K562 (cell line): ENCODE data around the gene MEIS2. TPM values are rescaled to one million over a fixed set of nuclear protein-coding genes. Genes with fewer than 3 reads are reported as not detected.

Experiments used
- ATAC-seq: fragments of 200-7000 bp; cut with Tn5 transposase; 3 replicates; pipeline ENCODE4 v1.9.1; 2020; ENCODE audit warnings: moderate library complexity
- BruUV-seq: library from RNA; stranded (reverse); fragments of 400-500 nt; replicated peaks from 2 replicates; lab custom pipeline; 2021; lab: Mats Ljungman, UMichigan
- CTCF ChIA-PET: fragments of 300-600 bp; formaldehyde crosslinking; extraction: SDS; loops from one replicate; lab custom pipeline; 2021; ENCODE audit warnings: low intra/inter-chr PET ratio; lab: Yijun Ruan, JAX
- POLR2A ChIA-PET: fragments of 300-600, 350-650 bp; sonication (Branson Sonifier 250); formaldehyde crosslinking; extraction: SDS; loops from one replicate; lab custom pipeline; 2021; ENCODE audit warnings: antibody characterized with exemption, inconsistent platforms; lab: Yijun Ruan, JAX
- DNase-seq, 4 experiments: peaks; one replicate each; pipeline versions ENCODE4 v3.0.0 to v3.0.0-alpha.2; 2011 to 2018; ENCODE audit warnings: low spot score in 3 of 4, mixed read lengths in 3 of 4; ENCODE audit errors: extremely low read depth in 1 of 4
- FAIRE-seq: peaks from 2 replicates; lab custom pipeline; 2011; peaks lifted over from hg19 to GRCh38; lab: Jason Lieb, UNC
- H2AFZ ChIP-seq: 2 replicates; pipeline ENCODE4 v1.6.0; 2011; ENCODE audit warnings: low read depth, low read length, control low read depth, inconsistent platforms
- H3K27ac ChIP-seq: fragments of 200-600 bp; 3 replicates; pipeline ENCODE4 v1.8.0; 2011; ENCODE audit warnings: low read depth, mild to moderate bottlenecking, control low read depth, inconsistent platforms, low read length, moderate library complexity, mixed read lengths; ENCODE audit errors: extremely low read depth
- H3K27me3 ChIP-seq, 2 experiments: fragments of 300-600 bp in 1 of 2; 2 replicates in 1 of 2; 3 replicates in 1 of 2; pipeline versions ENCODE4 v1.6.0 to v1.8.0; 2011; ENCODE audit warnings: inconsistent platforms in 2 of 2, low read length in 2 of 2, mild to moderate bottlenecking in 1 of 2, mixed read lengths in 1 of 2, moderate library complexity in 1 of 2; ENCODE audit not compliant: control insufficient read depth in 2 of 2, insufficient read depth in 2 of 2
- H3K36me3 ChIP-seq: fragments of 300-600 bp; 3 replicates; pipeline ENCODE4 v1.8.0; 2011; ENCODE audit warnings: mild to moderate bottlenecking, low read length, inconsistent platforms; ENCODE audit not compliant: control insufficient read depth, insufficient read depth
- H3K4me1 ChIP-seq, 2 experiments: fragments of 200-600 bp in 1 of 2; replicated peaks in 1 of 2; 2 replicates in 1 of 2; 3 replicates in 1 of 2; pipeline versions ENCODE4 v1.5.1 to v1.8.0; 2011; ENCODE audit warnings: inconsistent platforms in 2 of 2, low read length in 2 of 2, mild to moderate bottlenecking in 1 of 2, mixed read lengths in 1 of 2, moderate library complexity in 1 of 2; ENCODE audit not compliant: control insufficient read depth in 2 of 2, insufficient read depth in 2 of 2
- H3K4me2 ChIP-seq: 2 replicates; pipeline ENCODE4 v1.6.1; 2011; ENCODE audit warnings: low read length, control low read depth, inconsistent platforms, mixed read lengths; ENCODE audit not compliant: insufficient read depth
- H3K4me3 ChIP-seq: fragments of 200-600 bp; sonication (generic), shearing (Covaris generic); 2 replicates; pipeline ENCODE4 v1.5.1; 2016; ENCODE audit warnings: control low read depth, inconsistent platforms
- H3K79me2 ChIP-seq: fragments of 200-600 bp; 3 replicates; pipeline ENCODE4 v1.8.0; 2011; ENCODE audit warnings: low read length, inconsistent platforms; ENCODE audit not compliant: control insufficient read depth, insufficient read depth
- H3K9ac ChIP-seq, 2 experiments: 2 replicates each; pipeline versions ENCODE4 v1.6.0 to v1.6.1; 2011; ENCODE audit warnings: low read depth in 2 of 2, low read length in 2 of 2, control low read depth in 1 of 2, inconsistent platforms in 1 of 2, mild to moderate bottlenecking in 1 of 2, mixed read lengths in 1 of 2; ENCODE audit not compliant: insufficient read depth in 1 of 2
- H3K9me1 ChIP-seq: one replicate; pipeline ENCODE4 v1.6.0; 2011; ENCODE audit warnings: inconsistent platforms, mild to moderate bottlenecking, low read length, moderate library complexity; ENCODE audit not compliant: control insufficient read depth, insufficient read depth
- H3K9me3 ChIP-seq: replicated peaks from 2 replicates; pipeline ENCODE4 v1.5.1; 2011; ENCODE audit warnings: low read depth, low read length, inconsistent platforms; ENCODE audit not compliant: control insufficient read depth, insufficient read depth
- H4K20me1 ChIP-seq: replicated peaks from 2 replicates; pipeline ENCODE4 v1.6.1; 2011; ENCODE audit warnings: low read length, inconsistent platforms, mixed read lengths; ENCODE audit not compliant: control insufficient read depth, insufficient read depth
- BRD9 ChIP-seq: fragments of 450-650 bp; IDR thresholded peaks from 2 replicates; pipeline ENCODE4 v1.6.1; 2018; ENCODE audit warnings: low read depth; ENCODE audit not compliant: partially characterized antibody
- CBFB ChIP-seq: sonication (generic); formaldehyde crosslinking; IDR thresholded peaks from 2 replicates; pipeline ENCODE4 v1.4.0; 2020; ENCODE audit warnings: mild to moderate bottlenecking, missing genetic modification reagents
- LEF1 ChIP-seq: fragments of 450-650 bp; IDR thresholded peaks from 2 replicates; pipeline ENCODE4 v1.6.1; 2016; ENCODE audit warnings: mild to moderate bottlenecking
- NFIX ChIP-seq: fragments of 250-450 bp; sonication (Bioruptor Pico); IDR thresholded peaks from 2 replicates; pipeline ENCODE4 v1.4.0; 2020; ENCODE audit warnings: low read depth, mild to moderate bottlenecking, moderate library complexity
- XRCC4 ChIP-seq: IDR thresholded peaks from one replicate; pipeline ENCODE4 v1.6.1; 2011; ENCODE audit not compliant: insufficient read depth, insufficient read length; ENCODE audit errors: extremely low read depth
- ZNF263 ChIP-seq: sonication (generic); formaldehyde crosslinking; IDR thresholded peaks from 2 replicates; pipeline ENCODE4 v1.8.0; 2022; ENCODE audit warnings: mild to moderate bottlenecking, missing genetic modification reagents, borderline replicate concordance
- ZNF695 ChIP-seq: fragments of 450-650 bp; formaldehyde crosslinking; IDR thresholded peaks from 2 replicates; pipeline ENCODE4 v1.4.0; 2020; ENCODE audit warnings: mild to moderate bottlenecking, moderate library complexity
- in situ Hi-C: fragments of 300-500 bp; cut with MboI; formaldehyde crosslinking; loops from 4 replicates; pipeline ENCODE4 v1.15.0; 2018; ENCODE audit warnings: inconsistent platforms, mixed read lengths
- intact Hi-C: fragments of 100-400 bp; cut with micrococcal nuclease; formaldehyde crosslinking; loops from 2 replicates; pipeline ENCODE4 v1.14.2; 2022
- polyA plus RNA-seq, 8 experiments: library from polyadenylated mRNA; depleted of rRNA in 4 of 8; stranded (reverse) in 5 of 8; unstranded in 3 of 8; fragments of >200 nt; fragmentation: Nextera tagmentation in 2 of 8; fragmentation: Illumina TruSeq in 1 of 8; extraction: Ambion mirVana in 2 of 8; extraction: Trizol in 1 of 8; gene quantifications; 2 replicates each; pipeline versions ENCODE4 v1.2.1 to v1.2.3, GENCODE V29; 2011 to 2014; ENCODE audit warnings: inconsistent platforms in 1 of 8, missing spikeins in 1 of 8
- total RNA-seq, 7 experiments: library from RNA; depleted of rRNA in 6 of 7; stranded (reverse); fragments of >200 nt in 6 of 7; fragmentation: Illumina TruSeq in 2 of 7; extraction: Trizol in 2 of 7; gene quantifications; 2 replicates each; pipeline versions ENCODE4 v1.2.1 to v1.2.3, GENCODE V29; 2011 to 2021; ENCODE audit warnings: low replicate concordance in 1 of 7
- TF ChIP-seq, protein P1 (sequence below), 2 experiments: fragments of 450-650 bp in 1 of 2; sonication (generic) in 1 of 2; formaldehyde crosslinking in 1 of 2; IDR thresholded peaks; 2 replicates each; pipeline versions ENCODE4 v1.7.1 to v1.9.0; 2016 to 2022; ENCODE audit warnings: inconsistent platforms in 1 of 2, mild to moderate bottlenecking in 1 of 2, missing genetic modification reagents in 1 of 2
- TF ChIP-seq, protein P2 (sequence below): fragments of 450-650 bp; IDR thresholded peaks from one replicate; pipeline ENCODE4 v1.6.1; 2018; ENCODE audit warnings: mild to moderate bottlenecking, moderate library complexity; ENCODE audit not compliant: partially characterized antibody
- TF ChIP-seq, protein P3 (sequence below): sonication (generic); IDR thresholded peaks from 2 replicates; pipeline ENCODE4 v1.6.1; 2016
- TF ChIP-seq, protein P4 (sequence below): sonication (generic); formaldehyde crosslinking; IDR thresholded peaks from 2 replicates; pipeline ENCODE4 v1.9.0; 2022; ENCODE audit warnings: mild to moderate bottlenecking, missing genetic modification reagents

Gene MEIS2
- total and polyA plus RNA-seq, 9 of the 15 experiments (the other 6 are each of a cell fraction or from before 2014, with no cell fraction given), result 7.5 to 64.2 (median 22.3) TPM

DNA sequence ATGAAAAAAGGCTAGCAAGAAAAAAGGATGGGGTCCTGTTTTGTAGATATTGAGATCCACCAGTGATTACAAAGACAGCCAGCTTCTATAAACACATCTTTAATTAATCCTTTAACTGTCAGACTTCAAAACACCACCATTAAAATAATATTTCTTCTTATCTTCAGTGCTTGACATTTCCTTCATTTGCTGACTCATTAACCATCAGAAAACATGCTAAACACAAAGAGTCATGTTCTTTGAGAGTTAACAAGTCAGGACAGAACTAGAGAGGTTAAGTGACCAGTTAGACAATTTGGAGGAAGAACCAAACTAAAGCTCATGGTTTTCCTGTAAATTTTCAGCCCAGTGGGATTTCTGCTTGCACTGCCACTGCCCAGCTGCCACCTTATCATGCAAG lies 111.4 kb downstream of the MEIS2 start:
- H2AFZ ChIP-seq, result no peak overlapping the region
- BruUV-seq, result no TSS peak
- H3K4me2 ChIP-seq, result no peak overlapping the region
- H4K20me1 ChIP-seq, result no peaks in the 10 kb centered on the region
- H3K27me3 ChIP-seq, result no peaks in the 10 kb centered on the region
- FAIRE-seq (no peak), ATAC-seq (no peak), DNase-seq (no peak)
- peaks cover 6% of the 10 kb centered on the region; the same call in 2 of the 3 replicates for H3K36me3 ChIP-seq
- no peaks in the 10 kb centered on the region for H3K79me2 ChIP-seq
- no peaks in the 10 kb centered on the region for H3K9me1 ChIP-seq
- no peak overlapping the region for H3K9ac ChIP-seq
- no peaks in the 10 kb centered on the region for H3K9me3 ChIP-seq
- peaks cover 0 to 6% of the 10 kb centered on the region in 2 experiments; a peak in 1 of 5 replicates for H3K4me1 ChIP-seq
- CTCF ChIA-PET, result no interaction called here
- no peak overlapping the region for H3K4me3 ChIP-seq
- POLR2A ChIA-PET, result interaction anchor here (0.6 to 1.0 kb wide), 2 partner anchors 18 to 40 kb away, joined by 3 read pairs; no protein-coding TSS in a partner anchor
- no peak overlapping the region for H3K27ac ChIP-seq
- intact Hi-C loops, result no loop called here
- in situ Hi-C loops, result no loop called here
- TF ChIP-seq CBFB (no peak), NFIX (CRISPR knock-in tag) (no peak), XRCC4 (no peak), ZNF695 (no peak), BRD9 (no peak), ZNF263 (CRISPR knock-in tag) (no peak), LEF1 (no peak)
- TF ChIP-seq, protein P1, sequence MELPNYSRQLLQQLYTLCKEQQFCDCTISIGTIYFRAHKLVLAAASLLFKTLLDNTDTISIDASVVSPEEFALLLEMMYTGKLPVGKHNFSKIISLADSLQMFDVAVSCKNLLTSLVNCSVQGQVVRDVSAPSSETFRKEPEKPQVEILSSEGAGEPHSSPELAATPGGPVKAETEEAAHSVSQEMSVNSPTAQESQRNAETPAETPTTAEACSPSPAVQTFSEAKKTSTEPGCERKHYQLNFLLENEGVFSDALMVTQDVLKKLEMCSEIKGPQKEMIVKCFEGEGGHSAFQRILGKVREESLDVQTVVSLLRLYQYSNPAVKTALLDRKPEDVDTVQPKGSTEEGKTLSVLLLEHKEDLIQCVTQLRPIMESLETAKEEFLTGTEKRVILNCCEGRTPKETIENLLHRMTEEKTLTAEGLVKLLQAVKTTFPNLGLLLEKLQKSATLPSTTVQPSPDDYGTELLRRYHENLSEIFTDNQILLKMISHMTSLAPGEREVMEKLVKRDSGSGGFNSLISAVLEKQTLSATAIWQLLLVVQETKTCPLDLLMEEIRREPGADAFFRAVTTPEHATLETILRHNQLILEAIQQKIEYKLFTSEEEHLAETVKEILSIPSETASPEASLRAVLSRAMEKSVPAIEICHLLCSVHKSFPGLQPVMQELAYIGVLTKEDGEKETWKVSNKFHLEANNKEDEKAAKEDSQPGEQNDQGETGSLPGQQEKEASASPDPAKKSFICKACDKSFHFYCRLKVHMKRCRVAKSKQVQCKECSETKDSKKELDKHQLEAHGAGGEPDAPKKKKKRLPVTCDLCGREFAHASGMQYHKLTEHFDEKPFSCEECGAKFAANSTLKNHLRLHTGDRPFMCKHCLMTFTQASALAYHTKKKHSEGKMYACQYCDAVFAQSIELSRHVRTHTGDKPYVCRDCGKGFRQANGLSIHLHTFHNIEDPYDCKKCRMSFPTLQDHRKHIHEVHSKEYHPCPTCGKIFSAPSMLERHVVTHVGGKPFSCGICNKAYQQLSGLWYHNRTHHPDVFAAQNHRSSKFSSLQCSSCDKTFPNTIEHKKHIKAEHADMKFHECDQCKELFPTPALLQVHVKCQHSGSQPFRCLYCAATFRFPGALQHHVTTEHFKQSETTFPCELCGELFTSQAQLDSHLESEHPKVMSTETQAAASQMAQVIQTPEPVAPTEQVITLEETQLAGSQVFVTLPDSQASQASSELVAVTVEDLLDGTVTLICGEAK (IDR thresholded peaks at IDR 0.05), result no peak
- TF ChIP-seq, protein P1 (CRISPR knock-in tag; IDR thresholded peaks at IDR 0.05), result no peak
- TF ChIP-seq, protein P2, sequence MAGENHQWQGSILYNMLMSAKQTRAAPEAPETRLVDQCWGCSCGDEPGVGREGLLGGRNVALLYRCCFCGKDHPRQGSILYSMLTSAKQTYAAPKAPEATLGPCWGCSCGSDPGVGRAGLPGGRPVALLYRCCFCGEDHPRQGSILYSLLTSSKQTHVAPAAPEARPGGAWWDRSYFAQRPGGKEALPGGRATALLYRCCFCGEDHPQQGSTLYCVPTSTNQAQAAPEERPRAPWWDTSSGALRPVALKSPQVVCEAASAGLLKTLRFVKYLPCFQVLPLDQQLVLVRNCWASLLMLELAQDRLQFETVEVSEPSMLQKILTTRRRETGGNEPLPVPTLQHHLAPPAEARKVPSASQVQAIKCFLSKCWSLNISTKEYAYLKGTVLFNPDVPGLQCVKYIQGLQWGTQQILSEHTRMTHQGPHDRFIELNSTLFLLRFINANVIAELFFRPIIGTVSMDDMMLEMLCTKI, result no peak
- TF ChIP-seq, protein P3, sequence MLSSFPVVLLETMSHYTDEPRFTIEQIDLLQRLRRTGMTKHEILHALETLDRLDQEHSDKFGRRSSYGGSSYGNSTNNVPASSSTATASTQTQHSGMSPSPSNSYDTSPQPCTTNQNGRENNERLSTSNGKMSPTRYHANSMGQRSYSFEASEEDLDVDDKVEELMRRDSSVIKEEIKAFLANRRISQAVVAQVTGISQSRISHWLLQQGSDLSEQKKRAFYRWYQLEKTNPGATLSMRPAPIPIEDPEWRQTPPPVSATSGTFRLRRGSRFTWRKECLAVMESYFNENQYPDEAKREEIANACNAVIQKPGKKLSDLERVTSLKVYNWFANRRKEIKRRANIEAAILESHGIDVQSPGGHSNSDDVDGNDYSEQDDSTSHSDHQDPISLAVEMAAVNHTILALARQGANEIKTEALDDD, result peak; percentile 86
- TF ChIP-seq, protein P4, sequence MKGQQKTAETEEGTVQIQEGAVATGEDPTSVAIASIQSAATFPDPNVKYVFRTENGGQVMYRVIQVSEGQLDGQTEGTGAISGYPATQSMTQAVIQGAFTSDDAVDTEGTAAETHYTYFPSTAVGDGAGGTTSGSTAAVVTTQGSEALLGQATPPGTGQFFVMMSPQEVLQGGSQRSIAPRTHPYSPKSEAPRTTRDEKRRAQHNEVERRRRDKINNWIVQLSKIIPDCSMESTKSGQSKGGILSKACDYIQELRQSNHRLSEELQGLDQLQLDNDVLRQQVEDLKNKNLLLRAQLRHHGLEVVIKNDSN (CRISPR knock-in tag), result no peak
